Astrocyte of the cerebellum (primary cell): ENCODE results near the gene BIN2.
"Not testable (repeated sequence)": the region's sequence is repeated elsewhere in the genome, so short reads cannot be mapped to it uniquely, and the experiment has no call there.

ENCODE experiments used
- DNase-seq: peaks from one replicate; pipeline ENCODE4 v3.0.0-alpha.2; 2011; ENCODE audit warnings: low read depth
- H3K4me3 ChIP-seq: 2 replicates; pipeline ENCODE4 v1.5.1; 2011; ENCODE audit warnings: mild to moderate bottlenecking, low read depth, low read length, moderate library complexity
- in situ Hi-C: cut with HindIII; loops from 2 replicates; pipeline ENCODE4 v1.10.0; 2017; ENCODE audit warnings: low sequenced_read_pairs
- TF ChIP-seq, protein P1 (sequence below): IDR thresholded peaks from 2 replicates; pipeline ENCODE4 v1.5.1; 2012; ENCODE audit warnings: low read length, low read depth, moderate library complexity, mild to moderate bottlenecking; ENCODE audit errors: missing control alignments

Gene BIN2

DNA sequence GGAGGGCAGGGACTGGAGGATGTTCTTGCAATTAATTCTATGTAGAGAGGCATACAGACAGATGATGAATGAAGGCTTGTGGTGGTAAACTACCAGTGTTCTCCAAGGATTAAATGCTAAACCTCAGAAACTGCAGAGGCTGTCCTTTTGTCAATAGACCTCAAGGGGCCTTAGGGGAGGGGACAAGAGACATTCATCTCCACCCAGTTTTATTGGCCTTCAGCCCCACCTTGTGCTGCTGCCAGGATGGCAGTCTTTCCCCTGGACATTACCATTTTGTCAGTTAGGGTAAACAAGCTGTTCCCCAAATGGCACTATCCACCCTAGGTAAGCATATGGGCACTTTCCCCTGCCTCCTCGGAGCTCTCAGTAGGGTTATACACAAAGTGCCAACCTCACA lies 48.9 kb downstream of the BIN2 start:
- in situ Hi-C loops = no loop called here
- TF ChIP-seq, protein P1, sequence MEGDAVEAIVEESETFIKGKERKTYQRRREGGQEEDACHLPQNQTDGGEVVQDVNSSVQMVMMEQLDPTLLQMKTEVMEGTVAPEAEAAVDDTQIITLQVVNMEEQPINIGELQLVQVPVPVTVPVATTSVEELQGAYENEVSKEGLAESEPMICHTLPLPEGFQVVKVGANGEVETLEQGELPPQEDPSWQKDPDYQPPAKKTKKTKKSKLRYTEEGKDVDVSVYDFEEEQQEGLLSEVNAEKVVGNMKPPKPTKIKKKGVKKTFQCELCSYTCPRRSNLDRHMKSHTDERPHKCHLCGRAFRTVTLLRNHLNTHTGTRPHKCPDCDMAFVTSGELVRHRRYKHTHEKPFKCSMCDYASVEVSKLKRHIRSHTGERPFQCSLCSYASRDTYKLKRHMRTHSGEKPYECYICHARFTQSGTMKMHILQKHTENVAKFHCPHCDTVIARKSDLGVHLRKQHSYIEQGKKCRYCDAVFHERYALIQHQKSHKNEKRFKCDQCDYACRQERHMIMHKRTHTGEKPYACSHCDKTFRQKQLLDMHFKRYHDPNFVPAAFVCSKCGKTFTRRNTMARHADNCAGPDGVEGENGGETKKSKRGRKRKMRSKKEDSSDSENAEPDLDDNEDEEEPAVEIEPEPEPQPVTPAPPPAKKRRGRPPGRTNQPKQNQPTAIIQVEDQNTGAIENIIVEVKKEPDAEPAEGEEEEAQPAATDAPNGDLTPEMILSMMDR = no peak
- H3K4me3 ChIP-seq = no peak overlapping the region
- DNase-seq = no peak

GRCh38 chr12:51272810-51273209 lies 51.2 kb downstream of the BIN2 start:
- in situ Hi-C loops = not testable (repeated sequence)

GRCh38 chr12:51270951-51271518 lies 52.9 kb downstream of the BIN2 start:
- peak overlapping the region; percentile 66 for H3K4me3 ChIP-seq
- TF ChIP-seq, protein P1 = no peak
- peak; percentile 51 for DNase-seq
- in situ Hi-C loops = no loop called here

More at GRCh38 chr12:51272810-51273209, 51.2 kb downstream of the BIN2 start:
- H3K4me3 ChIP-seq, DNase-seq: not testable (repeated sequence)

GRCh38 chr12:51270067-51270950 lies 53.7 kb downstream of the BIN2 start, which contains the start of gene SMAGP:
SMAGP (minus strand) TSS chr12:51270415; CDS start chr12:51269278, 1,137 bp downstream.
- H3K4me3 ChIP-seq = peak within 1 kb of the TSS; percentile 66
- DNase-seq = no peak
- TF ChIP-seq, protein P1 = no peak
- in situ Hi-C loops = no loop called here

DNA sequence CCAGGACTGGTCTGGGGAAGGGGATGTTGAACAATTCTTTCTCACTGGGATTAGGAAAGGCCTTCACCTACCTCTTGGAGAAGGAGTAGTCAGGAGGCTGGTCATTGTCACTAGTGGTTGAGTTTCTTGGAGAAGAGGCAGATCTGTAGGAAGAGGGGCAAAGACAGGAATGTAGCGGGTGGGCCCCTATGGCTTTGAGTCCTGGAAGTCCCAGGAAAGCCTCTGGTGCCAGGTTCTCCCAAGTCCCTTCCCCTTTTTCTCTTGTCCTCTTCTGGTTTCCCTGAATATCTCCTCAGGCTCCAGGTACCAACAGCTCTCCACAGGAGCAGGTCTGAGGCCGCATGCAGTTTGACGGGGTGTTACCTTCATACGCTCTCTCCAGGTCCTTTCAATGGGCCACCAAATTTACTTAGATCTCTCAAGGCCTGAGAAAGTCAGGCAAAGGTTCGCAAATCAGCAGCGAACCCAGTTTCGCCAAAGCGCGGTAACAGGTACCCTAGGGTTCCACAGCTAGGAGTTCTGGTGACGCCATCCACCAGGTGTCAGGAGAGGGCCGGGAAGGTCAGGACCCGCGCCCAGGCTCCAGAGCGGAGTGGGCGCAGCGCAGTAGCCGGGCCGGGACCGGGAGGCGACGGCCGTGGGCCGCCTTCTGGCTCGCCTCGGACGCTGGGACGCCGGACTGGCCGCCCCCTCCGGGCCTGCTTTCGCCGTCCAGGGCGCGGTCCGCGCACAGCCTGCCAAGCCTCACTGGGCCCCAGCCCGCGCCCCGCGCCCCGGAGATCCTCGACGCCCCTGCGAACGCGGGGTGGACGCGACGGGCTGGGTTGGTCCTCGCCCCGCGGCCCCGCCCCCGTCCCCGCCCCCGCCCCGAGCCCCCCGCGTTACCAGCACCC lies 54.6 kb downstream of the BIN2 start:
- DNase-seq = no peak
- H3K4me3 ChIP-seq = peak overlapping the region; percentile 66
- in situ Hi-C loops = no loop called here
- TF ChIP-seq, protein P1 = peak; percentile 29

DNA sequence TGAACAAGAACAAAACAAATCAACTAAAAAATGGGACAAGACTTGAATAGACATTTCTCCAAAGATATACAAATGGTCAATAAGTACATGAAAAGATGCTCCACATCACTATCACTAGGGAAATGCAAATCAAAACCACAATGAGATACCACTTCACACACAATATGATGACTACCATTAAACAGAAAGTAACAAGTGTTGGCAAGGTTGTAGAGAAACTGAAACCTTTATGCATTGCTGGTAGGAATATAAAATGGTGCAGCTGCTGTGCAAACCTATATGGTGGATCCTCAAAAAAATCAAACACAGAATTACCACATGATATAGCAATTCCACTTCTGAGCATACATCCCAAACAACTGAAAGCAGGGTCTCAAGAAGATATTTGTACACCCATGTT lies 59.0 kb downstream of the BIN2 start:
- TF ChIP-seq, protein P1 = no peak
- in situ Hi-C loops = no loop called here
- no peak for DNase-seq
- H3K4me3 ChIP-seq = no peak overlapping the region
